Measurements from ENCODE around the gene PAK1IP1. TPM values are rescaled to one million over a fixed set of nuclear protein-coding genes. Genes with fewer than 3 reads are reported as not detected.

PAK1IP1 gene
- total and polyA plus RNA-seq, 7 donors: 6.6 to 14.6 (median 10.8) TPM

GRCh38 chr6:10687582-10687981, 7.2 kb upstream of the PAK1IP1 start:
- Histone ChIP-seq H3K27ac (no peak overlapping the region), H3K27me3 (peaks cover 0 to 5% (median 0%) of the 10 kb centered on the region in 3 donors), H3K4me1 (peaks cover 0 to under 1% (median 0%) of the 10 kb centered on the region in 4 donors), H3K36me3 (no peaks in the 10 kb centered on the region), H3K4me3 (no peak overlapping the region), H3K9me3 (no peaks in the 10 kb centered on the region)
- DNase-seq: no peak
- 36 to 44% methylated on average over 6 of the region's 6 CpGs for WGBS, 2 donors
- TF ChIP-seq POLR2AphosphoS5 (IDR thresholded peaks at IDR 0.05): no peak
- no peak for TF ChIP-seq POLR2A (IDR thresholded peaks at IDR 0.05)
- TF ChIP-seq, protein P1, sequence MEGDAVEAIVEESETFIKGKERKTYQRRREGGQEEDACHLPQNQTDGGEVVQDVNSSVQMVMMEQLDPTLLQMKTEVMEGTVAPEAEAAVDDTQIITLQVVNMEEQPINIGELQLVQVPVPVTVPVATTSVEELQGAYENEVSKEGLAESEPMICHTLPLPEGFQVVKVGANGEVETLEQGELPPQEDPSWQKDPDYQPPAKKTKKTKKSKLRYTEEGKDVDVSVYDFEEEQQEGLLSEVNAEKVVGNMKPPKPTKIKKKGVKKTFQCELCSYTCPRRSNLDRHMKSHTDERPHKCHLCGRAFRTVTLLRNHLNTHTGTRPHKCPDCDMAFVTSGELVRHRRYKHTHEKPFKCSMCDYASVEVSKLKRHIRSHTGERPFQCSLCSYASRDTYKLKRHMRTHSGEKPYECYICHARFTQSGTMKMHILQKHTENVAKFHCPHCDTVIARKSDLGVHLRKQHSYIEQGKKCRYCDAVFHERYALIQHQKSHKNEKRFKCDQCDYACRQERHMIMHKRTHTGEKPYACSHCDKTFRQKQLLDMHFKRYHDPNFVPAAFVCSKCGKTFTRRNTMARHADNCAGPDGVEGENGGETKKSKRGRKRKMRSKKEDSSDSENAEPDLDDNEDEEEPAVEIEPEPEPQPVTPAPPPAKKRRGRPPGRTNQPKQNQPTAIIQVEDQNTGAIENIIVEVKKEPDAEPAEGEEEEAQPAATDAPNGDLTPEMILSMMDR (IDR thresholded peaks at IDR 0.05): no peak
- intact Hi-C loops (cut with DNase I): no loop called here

- no peaks in the 10 kb centered on the region for H3K9me3 ChIP-seq
- no peaks in the 10 kb centered on the region for H3K36me3 ChIP-seq
- intact Hi-C loops (cut with DNase I): loop anchor here (5.0 kb wide), 1 partner anchor 64 kb away; no protein-coding TSS in a partner anchor
- peaks cover 0 to 21% (median 17%) of the 10 kb centered on the region in 4 donors for H3K4me1 ChIP-seq
- H3K27ac ChIP-seq: no peak overlapping the region
- TF ChIP-seq POLR2AphosphoS5 (IDR thresholded peaks at IDR 0.05) (no peak), POLR2A (IDR thresholded peaks at IDR 0.05) (no peak), EP300 (IDR thresholded peaks at IDR 0.05) (no peak)
- TF ChIP-seq, protein P1 (IDR thresholded peaks at IDR 0.05): no peak
- no peak for DNase-seq
- no peak overlapping the region for H3K4me3 ChIP-seq
- WGBS, 2 donors: 82% methylated on average over 15 of the region's 15 CpGs
- H3K27me3 ChIP-seq: peaks cover 0 to 5% (median 0%) of the 10 kb centered on the region in 3 donors
Observed at GRCh38 chr6:10690651-10691445, 3.9 kb upstream of the PAK1IP1 start.

GRCh38 chr6:10692965-10693538, 1.7 kb upstream of the PAK1IP1 start:
- H3K27me3 ChIP-seq: no peaks in the 10 kb centered on the region
- H3K27ac ChIP-seq: no peak overlapping the region
- H3K4me3 ChIP-seq: peak overlapping the region in 3 of 4 donors; percentile 73 to 93 (median 74)
- H3K4me1 ChIP-seq: peaks cover 0 to 31% (median 27%) of the 10 kb centered on the region in 4 donors
- DNase-seq: no peak
- WGBS, 2 donors: 95 to 96% methylated on average over 8 of the region's 8 CpGs
- H3K36me3 ChIP-seq: peaks cover 0 to 10% (median 0%) of the 10 kb centered on the region in 4 donors
- intact Hi-C loops (cut with DNase I): loop anchor here (5.0 kb wide), 1 partner anchor 66 kb away; no protein-coding TSS in a partner anchor
- H3K9me3 ChIP-seq: no peaks in the 10 kb centered on the region
- no peak for TF ChIP-seq POLR2AphosphoS5 (IDR thresholded peaks at IDR 0.05)
- no peak for TF ChIP-seq POLR2A (IDR thresholded peaks at IDR 0.05)
- no peak for TF ChIP-seq EP300 (IDR thresholded peaks at IDR 0.05)
- TF ChIP-seq, protein P1 (IDR thresholded peaks at IDR 0.05): no peak

GRCh38 chr6:10695086-10695657, 400 bp downstream of the PAK1IP1 start:
- H3K9me3 ChIP-seq: no peaks in the 10 kb centered on the region
- H3K27ac ChIP-seq: peak overlapping the region; percentile 89 to 97 (median 90)
- WGBS, 2 donors: 0 to 1% methylated on average over 17 of the region's 17 CpGs
- no peaks in the 10 kb centered on the region for H3K27me3 ChIP-seq
- TF ChIP-seq EP300 (IDR thresholded peaks at IDR 0.05): no peak
- TF ChIP-seq, protein P1 (IDR thresholded peaks at IDR 0.05): no peak
- no peak for TF ChIP-seq POLR2AphosphoS5 (IDR thresholded peaks at IDR 0.05)
- TF ChIP-seq POLR2A (IDR thresholded peaks at IDR 0.05): no peak
- H3K36me3 ChIP-seq: peaks cover 0 to 29% (median 0%) of the 10 kb centered on the region in 4 donors
- no peak for DNase-seq
- peak overlapping the region; percentile 73 to 93 (median 78) for H3K4me3 ChIP-seq
- intact Hi-C loops (cut with DNase I): loop anchor here (2.0 kb wide), 3 partner anchors 28 to 106 kb away; partner anchors contain the start of genes TMEM14B and TMEM14C
- peaks cover 0 to 31% (median 27%) of the 10 kb centered on the region in 4 donors for H3K4me1 ChIP-seq
